GM21786 (cell line): Measurements from ENCODE around the gene USP38.
"Not testable (repeated sequence)": the region's sequence is repeated elsewhere in the genome, so short reads cannot be mapped to it uniquely, and the experiment has no call there.

ENCODE experiments used
- ATAC-seq: cut with Tn5 transposase; IDR thresholded peaks from one replicate; pipeline ENCODE4 v1.9.1; 2021; ENCODE audit not compliant: unreplicated experiment

The USP38 gene

DNA sequence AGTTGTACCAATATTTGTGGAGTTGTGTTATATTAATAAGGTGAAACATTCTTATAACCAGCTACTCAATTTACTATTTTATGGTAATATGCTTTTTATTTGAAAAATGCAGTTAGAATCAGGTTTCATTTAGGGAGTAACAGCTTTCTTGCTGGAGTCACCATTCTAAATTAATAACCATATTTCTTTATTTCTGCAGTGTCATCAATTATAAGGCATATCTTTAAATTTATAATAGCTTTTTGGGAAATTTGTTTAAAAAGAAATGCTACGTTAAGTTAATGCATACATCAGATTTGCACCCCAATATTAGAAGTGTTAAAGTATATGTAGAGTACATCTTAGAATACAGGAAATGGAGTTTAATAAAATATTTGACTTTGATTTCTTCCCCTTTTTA lies 18.9 kb downstream of the USP38 start:
- ATAC-seq = no peak

DNA sequence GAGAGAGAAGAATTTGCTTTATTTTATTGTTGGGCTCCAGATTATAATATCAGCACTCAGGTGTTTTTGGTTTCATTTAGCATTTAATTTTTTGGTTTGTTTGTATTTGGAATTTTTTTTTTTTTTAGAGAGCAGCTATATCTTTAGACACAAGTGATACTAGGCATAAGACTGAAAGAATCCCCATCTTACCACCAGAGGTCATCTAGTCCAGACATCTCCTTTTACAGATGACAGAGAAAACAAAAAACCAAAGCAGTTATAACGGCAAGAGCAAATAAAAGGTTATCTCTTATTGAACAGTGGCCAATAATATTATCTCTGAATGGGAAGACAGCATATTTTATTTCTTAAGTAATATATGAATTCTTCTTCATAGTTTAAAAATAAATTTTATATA lies 22.8 kb downstream of the USP38 start:
- peak; percentile 45 for ATAC-seq

DNA sequence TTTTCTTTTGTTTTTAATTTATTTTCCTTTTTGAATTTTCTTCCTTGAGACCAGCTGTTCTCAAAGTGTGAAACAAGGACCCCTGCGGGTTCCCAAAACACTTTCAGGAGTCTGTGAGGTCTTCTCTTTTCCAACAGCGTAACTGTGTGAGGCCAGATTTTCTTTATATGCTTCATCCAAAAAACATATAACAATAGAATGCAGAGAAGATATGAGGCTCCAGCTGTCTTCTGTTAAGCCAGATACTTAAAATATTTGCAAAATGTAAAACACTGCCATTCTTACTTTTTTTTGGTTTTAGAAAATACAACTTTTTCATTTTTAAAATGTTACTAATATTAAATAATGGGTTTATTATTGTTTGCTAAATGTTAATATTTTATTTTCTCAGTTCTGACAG lies 27.8 kb downstream of the USP38 start:
- no peak for ATAC-seq

DNA sequence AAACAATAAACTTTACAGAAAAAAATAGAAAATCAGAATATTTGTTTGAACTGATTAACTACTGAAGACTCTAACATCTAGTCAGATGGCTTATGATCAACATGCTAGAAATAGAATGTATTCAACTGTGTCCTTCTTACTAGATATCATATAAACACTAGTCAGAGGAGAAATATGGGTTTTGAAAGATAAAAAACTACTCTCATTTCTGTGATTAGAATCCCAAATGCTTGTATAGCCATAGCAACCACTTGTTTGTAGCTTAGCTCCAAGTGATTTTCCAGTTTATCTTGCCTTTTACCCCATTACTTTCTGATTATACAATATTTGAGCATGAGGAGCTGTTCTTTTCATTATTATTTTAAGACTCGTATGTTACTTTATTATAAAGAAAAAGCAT lies 31.2 kb downstream of the USP38 start:
- no peak for ATAC-seq

DNA sequence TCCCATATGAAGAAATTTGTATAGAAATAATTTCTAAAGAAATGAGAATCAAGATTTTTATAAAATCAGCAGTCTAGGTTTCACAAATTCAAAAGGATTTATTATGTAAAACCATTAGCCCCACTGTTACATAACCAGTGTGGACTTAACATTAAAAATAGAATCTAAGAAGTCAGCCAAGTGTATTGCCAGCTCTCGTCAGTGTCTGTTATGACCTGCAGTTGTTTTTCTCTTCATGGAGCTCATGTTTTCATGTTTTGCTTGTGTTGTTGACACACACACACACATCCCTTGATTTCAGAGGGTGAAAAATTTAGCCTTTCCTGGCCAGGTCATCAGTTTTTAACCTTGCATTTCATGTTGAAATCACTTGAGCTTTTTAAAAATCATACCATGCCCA lies 39.5 kb downstream of the USP38 start:
- ATAC-seq = no peak

DNA sequence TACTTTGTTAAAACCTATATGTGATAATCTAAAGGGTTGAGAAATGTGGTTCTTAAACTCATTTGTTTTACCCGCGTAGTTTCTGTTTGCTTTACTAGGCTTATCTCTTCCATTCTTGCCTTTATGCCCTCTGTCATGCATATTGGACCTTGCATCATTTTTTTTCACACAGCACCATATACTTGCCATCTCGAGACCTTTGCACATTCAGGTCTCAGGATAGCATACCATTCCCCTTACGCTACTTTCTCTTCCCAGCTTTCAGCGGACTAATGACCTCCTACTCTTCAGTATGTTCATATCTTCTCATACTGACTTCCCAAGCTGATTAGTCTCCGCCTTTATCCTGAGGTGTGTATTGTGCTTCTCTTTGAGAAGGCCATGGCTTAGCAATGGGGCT lies 40.5 kb downstream of the USP38 start:
- ATAC-seq = no peak

DNA sequence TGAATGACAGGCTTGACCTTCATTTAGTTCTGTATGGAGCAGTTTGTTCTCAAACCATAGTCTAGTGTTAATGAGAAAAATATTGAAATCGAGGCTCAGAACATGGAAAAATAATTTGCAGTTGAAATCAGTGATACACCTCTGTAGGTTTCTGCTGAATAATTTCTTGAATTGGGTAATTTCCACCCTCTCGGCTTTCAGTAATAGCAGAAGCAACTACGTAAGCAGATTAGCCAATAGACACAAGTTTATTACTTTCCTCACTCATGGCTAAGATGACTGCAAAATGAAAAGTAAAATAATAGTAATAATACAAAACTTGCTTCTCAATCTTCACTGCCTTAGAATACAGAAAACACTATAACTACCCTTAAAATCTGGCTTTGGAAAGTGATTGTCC lies 46.0 kb downstream of the USP38 start:
- no peak for ATAC-seq

DNA sequence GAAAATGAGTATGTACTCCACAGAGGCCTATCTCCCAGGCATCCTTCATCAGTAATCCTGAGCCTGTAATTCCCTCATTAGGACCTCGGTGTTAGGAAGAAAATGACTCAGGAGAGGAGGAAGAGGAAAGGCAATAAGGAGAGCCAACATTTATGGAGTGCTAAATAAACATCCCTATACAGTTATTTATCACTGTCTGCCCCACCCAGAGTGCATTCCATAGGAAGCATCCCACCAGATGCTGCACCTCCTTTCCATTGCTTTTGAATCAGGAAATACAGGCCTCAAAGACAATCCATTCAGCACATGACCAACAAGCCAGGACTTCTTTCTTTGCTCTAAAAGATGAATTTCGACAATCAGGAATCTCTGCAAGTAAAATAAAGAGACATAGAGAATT lies 47.6 kb downstream of the USP38 start:
- no peak for ATAC-seq

DNA sequence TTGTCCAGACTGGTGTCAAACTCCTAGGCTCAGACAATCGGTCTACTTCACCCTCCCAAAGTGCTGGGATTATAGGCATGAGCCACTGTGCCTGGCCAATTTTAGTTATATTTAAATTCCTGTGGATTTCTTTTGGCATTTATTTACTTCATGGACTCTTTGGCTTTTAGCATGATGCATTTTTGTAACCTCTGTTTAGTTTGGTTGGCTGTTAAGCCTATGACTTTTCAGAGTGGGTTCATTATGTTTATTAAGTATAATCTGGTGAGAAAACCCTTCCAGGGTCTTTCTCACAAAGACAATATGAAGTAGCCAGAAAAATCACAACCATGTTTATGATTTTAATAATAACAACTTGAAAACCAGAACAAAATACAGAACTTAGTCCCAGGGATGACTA lies 49.4 kb downstream of the USP38 start:
- ATAC-seq = no peak

DNA sequence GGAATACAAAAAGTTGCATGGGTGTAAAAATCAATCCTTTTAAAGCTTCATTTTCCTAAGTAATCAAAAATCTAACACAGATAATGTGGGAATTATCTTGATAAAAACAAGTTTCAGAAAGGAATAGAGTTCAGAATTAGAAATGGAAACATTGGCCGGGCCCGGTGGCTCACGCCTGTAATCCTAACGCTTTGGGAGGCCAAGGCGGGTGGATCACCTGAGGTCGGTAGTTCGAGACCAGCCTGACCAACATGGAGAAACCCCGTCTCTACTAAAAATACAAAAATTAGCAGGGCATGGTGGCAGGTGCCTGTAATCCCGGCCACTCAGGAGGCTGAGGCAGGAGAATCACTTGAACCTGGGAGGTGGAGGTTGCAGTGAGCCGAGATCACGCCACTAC lies 52.5 kb downstream of the USP38 start:
- not testable (repeated sequence) for ATAC-seq

DNA sequence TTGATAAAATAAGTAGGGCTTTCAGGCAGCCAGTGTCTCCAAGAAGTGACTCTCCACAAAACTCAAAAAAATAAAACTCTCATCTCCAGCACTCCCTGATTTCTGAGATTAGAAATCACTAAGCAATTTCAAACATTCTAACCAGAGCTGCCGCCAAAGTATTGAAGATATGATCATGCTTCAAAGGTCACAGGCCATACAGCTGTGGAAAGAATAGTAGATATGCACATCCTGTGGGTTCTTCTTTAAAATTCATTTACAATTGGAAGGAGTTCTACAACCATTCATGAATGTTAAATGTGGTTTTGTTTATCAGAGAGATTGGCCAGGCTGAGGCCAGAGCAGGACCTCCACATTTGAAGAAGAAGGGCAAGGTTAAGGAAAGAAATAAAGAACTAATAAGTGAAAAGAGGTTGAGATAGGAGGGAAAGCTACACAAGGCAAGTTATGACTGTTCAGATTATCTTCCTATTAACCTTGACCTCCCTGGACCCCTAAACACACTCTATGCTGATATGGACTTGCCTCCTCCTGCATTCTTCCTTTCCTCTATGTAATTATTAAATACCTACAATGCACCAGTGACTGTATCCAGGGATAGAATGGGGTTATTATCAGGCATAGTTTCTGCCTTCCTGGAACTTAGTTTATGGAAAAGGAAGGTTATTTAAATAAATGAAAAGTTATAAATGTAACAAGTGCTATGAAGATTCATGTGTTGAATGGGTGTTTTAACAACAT lies 56.4 kb downstream of the USP38 start:
- no peak for ATAC-seq

DNA sequence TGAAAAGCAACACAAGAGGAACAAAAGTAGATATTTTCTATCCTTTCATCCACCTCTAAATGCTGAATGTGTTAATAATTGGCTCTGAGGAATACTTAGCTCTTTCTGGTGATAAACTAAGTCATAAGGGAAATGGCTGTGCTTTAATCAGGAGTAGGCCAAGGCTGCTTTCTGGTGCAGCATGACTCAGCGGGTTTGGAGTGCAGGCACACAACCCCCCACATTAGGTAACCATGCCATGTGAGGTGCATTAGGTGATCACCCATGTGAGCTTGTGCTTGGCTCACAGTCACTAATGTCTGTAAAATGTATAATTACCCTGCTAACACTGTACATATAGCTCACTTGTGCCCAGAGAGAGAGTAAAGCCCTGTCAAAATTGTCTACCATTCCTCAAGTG lies 57.2 kb downstream of the USP38 start:
- no peak for ATAC-seq

DNA sequence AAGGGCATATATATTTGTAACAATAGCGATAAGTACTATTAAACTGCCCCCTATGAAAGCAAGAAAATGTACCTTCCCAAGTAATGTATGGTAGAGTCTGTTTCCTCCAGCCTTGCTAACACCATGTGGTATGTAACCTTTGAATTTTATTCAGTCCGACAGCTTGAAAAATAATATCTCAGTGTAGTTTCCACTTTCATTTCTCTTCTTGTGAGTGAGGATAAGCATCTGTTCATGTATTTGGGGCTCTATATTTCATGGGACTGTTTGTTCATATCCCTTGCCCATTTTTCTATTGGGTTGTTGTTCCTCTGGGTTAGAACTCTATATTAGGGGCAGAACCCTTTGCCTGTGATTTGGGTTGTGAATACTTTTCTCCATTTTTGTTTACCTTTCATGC lies 58.3 kb downstream of the USP38 start:
- ATAC-seq = no peak

DNA sequence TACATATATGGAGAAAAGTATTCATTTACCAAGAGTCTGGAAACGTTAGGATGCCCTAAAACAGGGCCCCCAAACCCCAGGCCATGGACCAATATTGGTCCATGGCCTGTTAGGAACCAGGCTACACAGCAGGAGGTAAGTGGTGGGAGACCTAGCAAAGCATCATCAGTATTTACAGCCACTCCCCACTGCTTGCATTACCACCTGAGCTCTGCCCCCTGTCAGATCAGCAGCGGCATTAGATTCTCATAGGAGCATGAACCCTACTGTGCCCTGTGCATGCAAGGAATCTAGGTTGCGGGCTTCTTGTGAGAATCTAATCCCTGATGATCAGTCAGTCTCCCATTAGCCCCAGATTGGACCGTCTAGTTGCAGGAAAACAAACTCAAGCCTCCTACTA lies 62.3 kb downstream of the USP38 start:
- ATAC-seq = no peak

DNA sequence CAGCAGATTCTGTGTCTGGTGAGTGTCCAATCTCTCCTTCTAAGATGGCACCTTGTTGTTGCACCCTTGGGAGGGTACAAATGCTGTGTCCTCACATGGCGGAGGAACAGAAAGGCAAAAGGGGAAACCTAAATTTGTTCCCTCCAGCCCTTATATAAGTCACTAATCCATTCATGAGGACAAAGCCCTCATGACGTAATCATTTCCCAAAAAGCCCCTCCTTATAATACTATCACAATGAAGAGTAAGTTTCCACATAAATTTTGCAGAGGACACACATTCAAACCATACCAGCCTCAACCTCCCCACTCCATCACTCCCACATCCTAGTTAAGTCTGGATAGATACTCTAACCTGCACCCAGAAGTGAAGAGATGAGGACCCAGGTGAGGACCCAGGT lies 63.1 kb downstream of the USP38 start:
- ATAC-seq = no peak

DNA sequence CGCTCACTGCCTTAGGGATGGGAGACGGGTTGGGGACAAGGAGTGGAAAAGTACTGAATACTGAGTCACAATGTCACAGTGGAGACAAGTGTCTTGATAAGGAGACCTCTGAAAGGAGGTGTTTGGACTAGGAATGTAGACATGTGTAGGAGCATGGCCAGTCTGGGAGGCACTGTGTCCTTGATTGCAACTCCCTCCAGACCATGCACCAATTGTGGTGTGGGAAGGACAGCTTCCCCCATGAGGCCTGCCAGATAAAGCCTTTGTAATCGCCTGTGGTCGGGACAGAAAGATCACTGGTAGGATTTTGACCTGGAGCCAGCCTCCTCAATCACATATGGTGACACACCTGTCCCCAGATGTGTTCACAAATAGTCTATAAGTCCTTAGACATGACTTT lies 64.1 kb downstream of the USP38 start:
- no peak for ATAC-seq

DNA sequence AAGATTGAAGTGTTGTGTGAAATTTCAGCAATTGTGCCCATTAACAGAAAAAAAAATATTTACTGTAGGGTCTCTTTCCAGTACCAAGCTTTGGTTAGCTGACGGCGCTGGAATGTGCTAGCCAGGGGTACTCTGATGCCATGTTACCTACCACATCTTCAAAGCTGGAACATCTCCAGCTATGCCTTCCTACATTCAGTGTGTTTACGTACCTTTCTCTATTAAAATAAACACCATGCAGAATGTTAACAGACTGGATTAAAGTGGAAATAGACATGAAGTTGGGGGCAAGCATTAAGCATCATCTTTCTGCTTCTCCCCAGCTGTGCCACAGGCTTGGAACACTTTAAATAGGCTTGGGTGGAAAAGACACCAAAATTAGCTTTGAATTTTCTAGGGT lies 65.9 kb downstream of the USP38 start:
- ATAC-seq = no peak

DNA sequence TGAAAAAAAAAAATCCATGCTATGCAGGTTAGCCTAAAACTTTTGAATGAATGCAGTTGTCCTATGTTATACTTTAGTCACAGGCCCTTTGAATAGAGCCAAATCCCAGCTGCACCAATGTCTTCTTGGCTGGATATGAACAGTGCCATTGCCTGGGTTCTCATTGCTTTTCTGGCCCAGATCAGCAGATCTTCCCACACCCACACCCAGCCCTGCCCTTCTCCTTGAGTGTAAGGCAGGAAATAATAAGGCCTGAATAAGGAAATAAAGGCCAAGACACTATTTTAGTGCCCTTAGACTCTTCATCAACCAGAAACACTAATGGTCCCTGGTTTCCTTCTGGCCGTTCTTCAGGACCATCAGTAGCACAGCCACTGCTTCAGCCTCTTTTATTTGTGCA lies 66.6 kb downstream of the USP38 start:
- ATAC-seq = no peak

DNA sequence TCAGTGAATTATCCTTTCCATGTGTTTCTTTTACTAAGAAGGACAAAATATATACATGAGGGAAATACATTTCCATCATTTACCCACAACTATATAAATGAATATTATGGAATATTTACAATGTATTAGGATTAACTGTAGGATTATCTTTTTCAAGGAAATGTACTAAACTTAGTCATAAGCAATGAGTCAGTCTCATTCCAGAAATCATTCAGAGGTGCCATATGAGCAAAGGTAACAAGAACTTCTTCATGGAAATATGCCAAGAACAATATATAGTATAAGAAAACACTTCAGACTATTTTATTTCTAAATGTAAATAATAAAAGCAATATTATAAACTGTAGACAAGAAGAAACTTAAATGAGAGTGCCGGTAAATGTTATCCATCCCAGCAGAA lies 67.1 kb downstream of the USP38 start:
- no peak for ATAC-seq

DNA sequence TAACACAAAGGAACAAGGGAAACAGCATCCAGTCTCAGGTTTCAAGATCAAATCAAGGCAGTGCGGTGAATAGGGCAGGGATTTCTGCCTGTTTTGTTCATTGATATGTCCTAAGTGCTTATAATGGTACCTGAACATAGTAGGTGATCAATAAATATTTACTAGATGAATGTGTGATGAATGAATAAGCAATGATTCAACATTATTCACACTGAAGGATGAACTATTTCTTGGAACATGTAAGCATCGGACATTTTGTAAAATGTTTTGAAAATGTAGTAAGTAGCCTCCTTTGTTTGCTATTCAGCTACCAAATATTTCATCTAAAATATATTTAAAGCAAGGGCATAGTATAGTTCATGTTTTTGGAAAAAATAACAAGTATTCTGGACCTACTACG lies 67.8 kb downstream of the USP38 start:
- no peak for ATAC-seq

DNA sequence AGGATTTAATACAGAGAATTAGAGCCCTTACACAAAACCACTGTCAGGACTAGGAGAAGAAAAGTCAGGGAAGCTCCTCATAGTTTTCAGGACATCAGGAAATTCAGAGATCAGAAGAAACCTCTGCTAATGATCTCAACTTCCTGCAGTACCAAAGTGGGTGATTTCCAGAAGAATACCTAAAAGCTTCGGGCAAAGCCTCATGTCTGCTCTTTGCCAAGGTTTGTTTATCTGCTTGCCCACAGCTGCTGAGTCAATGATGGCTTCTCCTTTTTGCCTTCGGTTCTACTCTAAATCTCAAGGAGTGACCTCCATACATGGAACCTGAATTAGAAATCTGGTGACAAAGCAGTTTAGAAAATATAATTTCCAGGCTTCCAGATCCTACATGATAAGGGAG lies 68.4 kb downstream of the USP38 start:
- ATAC-seq = no peak

DNA sequence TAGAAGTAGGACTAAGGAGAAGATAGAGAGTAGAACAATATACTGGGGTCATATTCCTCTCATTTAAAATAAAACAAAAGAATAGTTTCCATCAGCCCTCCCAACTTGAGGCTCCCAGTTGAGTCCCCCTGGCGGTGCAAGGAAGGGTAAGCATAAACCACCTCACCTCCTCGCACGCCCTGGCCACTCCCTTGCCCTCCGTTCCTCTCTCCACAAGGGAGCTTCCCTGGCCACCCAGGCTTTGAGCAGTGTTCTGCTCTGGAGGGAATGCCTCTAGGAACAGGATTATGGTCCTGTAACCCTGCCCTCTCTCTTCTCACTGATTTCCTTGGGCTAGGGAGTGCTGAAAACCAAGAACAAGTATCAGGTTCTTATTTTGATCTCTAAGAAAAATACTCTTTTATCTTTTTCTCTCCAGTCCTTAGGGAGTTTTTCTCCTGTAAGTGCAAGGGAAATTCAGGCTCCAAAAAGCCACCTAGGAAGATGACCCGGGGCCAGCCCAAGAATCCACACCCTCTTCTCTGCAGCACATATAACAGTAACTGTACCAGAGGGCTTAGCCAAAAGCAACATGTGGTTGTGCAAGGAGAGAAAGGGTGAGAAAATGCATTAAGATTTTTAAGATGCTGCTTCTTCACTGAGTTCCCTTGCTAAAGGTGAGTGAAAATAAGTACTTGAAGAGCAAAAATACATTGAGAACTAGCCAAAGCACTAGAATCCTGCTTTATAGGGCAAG lies 69.9 kb downstream of the USP38 start:
- ATAC-seq = no peak

DNA sequence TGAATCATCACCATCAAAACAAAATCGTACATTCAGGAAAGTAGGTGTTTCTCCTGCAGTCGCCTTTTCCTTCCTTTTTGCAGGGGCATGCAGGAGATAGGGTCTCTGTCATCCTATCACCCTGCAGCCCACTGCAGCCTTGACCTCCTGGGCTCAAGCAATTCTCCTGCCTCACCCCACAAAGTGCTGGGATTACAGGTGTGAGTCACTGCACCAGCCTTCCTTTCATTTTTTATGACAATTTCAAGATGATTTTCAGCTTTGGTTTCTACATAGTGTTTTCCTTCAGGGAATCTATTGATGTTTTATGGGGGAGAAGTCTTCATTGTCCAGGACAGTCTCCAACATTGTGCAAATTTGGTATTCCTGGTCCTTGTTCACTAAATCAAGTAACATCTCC lies 71.7 kb downstream of the USP38 start:
- no peak for ATAC-seq
